ENCODE data around the gene PITPNC1. TPM values are rescaled to one million over a fixed set of nuclear protein-coding genes. Genes with fewer than 3 reads are reported as not detected.

Gene PITPNC1
- total and polyA plus RNA-seq, 2 donors (not counting 3 experiments of a cell fraction or from before 2014, with no cell fraction given), result 2.4 to 9.6 TPM

GRCh38 chr17:67549820-67550219 lies 172.7 kb downstream of the PITPNC1 start:
- Histone ChIP-seq H3K4me3 (replicated peaks in 1 of 3; ENCODE audit: insufficient read depth in 1 of 3, low read depth in 1 of 3, low read length in 3 of 3) (no peak overlapping the region), H3K9me1 (replicated peaks; ENCODE audit: control insufficient read depth, extremely low read depth, insufficient read depth, low read length) (no peaks in the 10 kb centered on the region), H3K9ac (replicated peaks; ENCODE audit: extremely low read depth, insufficient read depth, low read length) (peak overlapping the region; percentile 65), H3K4me2 (ENCODE audit: insufficient read depth, low read length) (peak overlapping the region; percentile 9), H3K27ac (ENCODE audit: insufficient read depth, low read depth, low read length) (peak overlapping the region; percentile 79), H3K9me3 (replicated peaks; ENCODE audit: control insufficient read depth, insufficient read depth, low read length) (no peaks in the 10 kb centered on the region), H2AFZ (ENCODE audit: low read depth, low read length) (no peak overlapping the region), H3K79me2 (ENCODE audit: control insufficient read depth, insufficient read depth, low read length) (no peaks in the 10 kb centered on the region), H3K36me3 (ENCODE audit: control insufficient read depth in 2 of 2, extremely low read depth in 1 of 2, insufficient read depth in 2 of 2, low read length in 2 of 2) (no peaks in the 10 kb centered on the region), H3K27me3 (ENCODE audit: control insufficient read depth in 2 of 2, insufficient read depth in 2 of 2, low read length in 2 of 2) (no peaks in the 10 kb centered on the region), H4K20me1 (replicated peaks; ENCODE audit: control insufficient read depth, extremely low read depth, insufficient read depth, low read length) (no peaks in the 10 kb centered on the region), H3K4me1 (ENCODE audit: control insufficient read depth, extremely low read depth, insufficient read depth, low read length) (peaks cover 12% of the 10 kb centered on the region)
- POLR2A ChIA-PET, result no interaction called here
- CTCF ChIA-PET, result interaction anchor here (0.7 to 1.5 kb wide), 7 partner anchors 10 to 171 kb away, joined by 3 to 7 read pairs (median 5); no protein-coding TSS in a partner anchor
- peak; percentile 51 for TF ChIP-seq POLR2AphosphoS5 (IDR thresholded peaks at IDR 0.05; ENCODE audit: insufficient read depth, low read depth, low read length)
- peak; percentile 93 for TF ChIP-seq JUN (IDR thresholded peaks at IDR 0.05; ENCODE audit: borderline replicate concordance, insufficient read depth, insufficient read length, low read depth)
- peak; percentile 47 for TF ChIP-seq FOS (IDR thresholded peaks at IDR 0.05; ENCODE audit: borderline replicate concordance, insufficient read depth, low read length)
- no peak for TF ChIP-seq POLR2A (IDR thresholded peaks at IDR 0.05; ENCODE audit: low read depth, low read length)
- TF ChIP-seq, protein P1, sequence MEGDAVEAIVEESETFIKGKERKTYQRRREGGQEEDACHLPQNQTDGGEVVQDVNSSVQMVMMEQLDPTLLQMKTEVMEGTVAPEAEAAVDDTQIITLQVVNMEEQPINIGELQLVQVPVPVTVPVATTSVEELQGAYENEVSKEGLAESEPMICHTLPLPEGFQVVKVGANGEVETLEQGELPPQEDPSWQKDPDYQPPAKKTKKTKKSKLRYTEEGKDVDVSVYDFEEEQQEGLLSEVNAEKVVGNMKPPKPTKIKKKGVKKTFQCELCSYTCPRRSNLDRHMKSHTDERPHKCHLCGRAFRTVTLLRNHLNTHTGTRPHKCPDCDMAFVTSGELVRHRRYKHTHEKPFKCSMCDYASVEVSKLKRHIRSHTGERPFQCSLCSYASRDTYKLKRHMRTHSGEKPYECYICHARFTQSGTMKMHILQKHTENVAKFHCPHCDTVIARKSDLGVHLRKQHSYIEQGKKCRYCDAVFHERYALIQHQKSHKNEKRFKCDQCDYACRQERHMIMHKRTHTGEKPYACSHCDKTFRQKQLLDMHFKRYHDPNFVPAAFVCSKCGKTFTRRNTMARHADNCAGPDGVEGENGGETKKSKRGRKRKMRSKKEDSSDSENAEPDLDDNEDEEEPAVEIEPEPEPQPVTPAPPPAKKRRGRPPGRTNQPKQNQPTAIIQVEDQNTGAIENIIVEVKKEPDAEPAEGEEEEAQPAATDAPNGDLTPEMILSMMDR (IDR thresholded peaks at IDR 0.05; ENCODE audit: extremely low read depth in 1 of 2, insufficient read depth in 1 of 2, low read depth in 1 of 2, low read length in 2 of 2), result no peak
- FAIRE-seq (peak; percentile 96), DNase-seq (ENCODE audit: low read depth, low spot score) (peak; percentile 95)
- dilution Hi-C loops (cut with MboI; ENCODE audit: extremely low pct_ligation_motif_present, low sequenced_read_pairs) (no loop called here), intact Hi-C loops (cut with micrococcal nuclease) (loop anchor here (1.0 to 5.0 kb wide), 3 partner anchors 21 to 171 kb away; no protein-coding TSS in a partner anchor)
- no TSS peak for BruUV-seq (replicated peaks)

- Histone ChIP-seq H3K4me2 (ENCODE audit: insufficient read depth, low read length) (no peak overlapping the region), H3K79me2 (ENCODE audit: control insufficient read depth, insufficient read depth, low read length) (no peaks in the 10 kb centered on the region), H3K9me3 (replicated peaks; ENCODE audit: control insufficient read depth, insufficient read depth, low read length) (no peaks in the 10 kb centered on the region), H4K20me1 (replicated peaks; ENCODE audit: control insufficient read depth, extremely low read depth, insufficient read depth, low read length) (no peaks in the 10 kb centered on the region), H3K9me1 (replicated peaks; ENCODE audit: control insufficient read depth, extremely low read depth, insufficient read depth, low read length) (no peaks in the 10 kb centered on the region), H3K27me3 (ENCODE audit: control insufficient read depth in 2 of 2, insufficient read depth in 2 of 2, low read length in 2 of 2) (no peaks in the 10 kb centered on the region), H3K36me3 (ENCODE audit: control insufficient read depth in 2 of 2, extremely low read depth in 1 of 2, insufficient read depth in 2 of 2, low read length in 2 of 2) (no peaks in the 10 kb centered on the region), H3K4me1 (ENCODE audit: control insufficient read depth, extremely low read depth, insufficient read depth, low read length) (peaks cover 6% of the 10 kb centered on the region), H3K9ac (replicated peaks; ENCODE audit: extremely low read depth, insufficient read depth, low read length) (no peak overlapping the region), H3K4me3 (replicated peaks in 1 of 3; ENCODE audit: insufficient read depth in 1 of 3, low read depth in 1 of 3, low read length in 3 of 3) (no peak overlapping the region), H2AFZ (ENCODE audit: low read depth, low read length) (no peak overlapping the region), H3K27ac (ENCODE audit: insufficient read depth, low read depth, low read length) (no peak overlapping the region)
- dilution Hi-C loops (cut with MboI; ENCODE audit: extremely low pct_ligation_motif_present, low sequenced_read_pairs) (no loop called here), intact Hi-C loops (cut with micrococcal nuclease) (loop anchor here (5.0 kb wide), 1 partner anchor 133 kb away; no protein-coding TSS in a partner anchor)
- no TSS peak for BruUV-seq (replicated peaks)
- DNase-seq (ENCODE audit: low read depth, low spot score), result no peak
- ChIA-PET POLR2A (no interaction called here), CTCF (interaction anchor here (1.0 kb wide), 2 partner anchors 19 to 79 kb away, joined by 3 to 4 read pairs; no protein-coding TSS in a partner anchor)
- FAIRE-seq, result no peak
- TF ChIP-seq POLR2A (IDR thresholded peaks at IDR 0.05; ENCODE audit: low read depth, low read length), result no peak
- TF ChIP-seq, protein P1 (IDR thresholded peaks at IDR 0.05; ENCODE audit: extremely low read depth in 1 of 2, insufficient read depth in 1 of 2, low read depth in 1 of 2, low read length in 2 of 2), result no peak
- no peak for TF ChIP-seq FOS (IDR thresholded peaks at IDR 0.05; ENCODE audit: borderline replicate concordance, insufficient read depth, low read length)
- no peak for TF ChIP-seq MAX (IDR thresholded peaks at IDR 0.05; ENCODE audit: insufficient read depth, insufficient read length)
Observed at GRCh38 chr17:67554634-67555033, 177.6 kb downstream of the PITPNC1 start.

All from endothelial cell of umbilical vein (primary cell).